Measurements from ENCODE around the gene EML5.

DNA sequence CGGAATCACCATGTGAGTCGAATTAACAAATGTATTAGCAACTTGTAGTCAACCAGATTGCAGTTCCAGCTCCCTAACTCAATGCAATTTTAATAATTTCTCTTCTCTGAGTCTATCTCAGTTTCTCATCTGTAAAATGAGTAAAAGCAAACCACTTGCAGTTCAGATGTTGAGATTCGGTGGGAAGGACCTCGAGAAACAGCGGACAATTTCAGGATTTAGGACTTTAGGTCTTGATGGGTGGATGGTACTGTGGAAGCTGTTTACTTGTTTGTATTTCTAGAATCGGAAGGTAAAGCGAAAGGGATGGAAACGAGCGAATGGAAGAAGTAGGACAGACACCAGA, 31.2 kb upstream of the EML5 start:
- TF ChIP-seq CTCF (IDR thresholded peaks at IDR 0.05) (no peak), POLR2A (IDR thresholded peaks at IDR 0.05) (no peak)

Measured in prostate gland (tissue), 2 donors.